ENCODE data around the gene RNF157.
"Not testable (repeated sequence)": the region's sequence is repeated elsewhere in the genome, so short reads cannot be mapped to it uniquely, and the experiment has no call there.

The RNF157 gene

DNA sequence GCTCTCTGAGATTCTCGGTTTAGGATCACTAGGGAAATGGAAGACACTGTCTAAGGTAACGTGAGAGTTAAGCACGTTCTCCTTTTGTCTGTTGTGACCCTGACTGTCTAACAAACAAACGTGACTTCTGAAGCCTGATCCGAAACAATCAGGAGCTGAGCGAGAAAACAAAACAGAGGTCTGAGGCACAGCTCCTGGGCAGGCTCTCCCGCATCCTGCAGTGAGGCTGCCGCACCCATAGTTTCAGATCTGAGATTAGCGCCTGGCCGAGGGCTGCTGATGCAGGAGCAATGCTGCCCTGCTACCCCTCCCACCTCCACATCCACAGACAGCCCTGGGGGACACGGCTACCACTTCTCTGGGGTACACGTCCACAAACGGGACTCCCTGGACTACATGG, 46.7 kb downstream of the RNF157 start:
- no peak for DNase-seq (ENCODE audit: low read depth in 2 of 2, low spot score in 1 of 2)

DNA sequence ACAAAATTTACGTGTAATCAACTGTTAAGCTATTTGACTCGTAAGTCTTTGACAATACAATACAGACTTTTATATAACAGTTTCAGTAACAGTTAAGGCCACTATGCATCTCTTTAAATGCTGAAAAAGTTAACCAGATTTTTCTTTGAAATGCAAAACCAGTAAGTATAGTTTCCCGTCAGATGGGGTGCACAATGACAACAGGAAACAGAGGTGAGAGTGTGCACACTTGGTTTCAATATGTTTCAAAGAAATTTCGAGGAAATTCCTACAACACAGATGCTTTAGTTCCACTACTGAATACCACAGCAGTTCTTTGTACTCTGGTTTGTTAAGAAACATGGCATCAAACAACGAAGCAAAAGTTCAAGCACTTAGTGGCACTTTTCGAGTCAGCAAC, 48.4 kb downstream of the RNF157 start:
- DNase-seq (ENCODE audit: low read depth in 2 of 2, low spot score in 1 of 2): no peak

DNA sequence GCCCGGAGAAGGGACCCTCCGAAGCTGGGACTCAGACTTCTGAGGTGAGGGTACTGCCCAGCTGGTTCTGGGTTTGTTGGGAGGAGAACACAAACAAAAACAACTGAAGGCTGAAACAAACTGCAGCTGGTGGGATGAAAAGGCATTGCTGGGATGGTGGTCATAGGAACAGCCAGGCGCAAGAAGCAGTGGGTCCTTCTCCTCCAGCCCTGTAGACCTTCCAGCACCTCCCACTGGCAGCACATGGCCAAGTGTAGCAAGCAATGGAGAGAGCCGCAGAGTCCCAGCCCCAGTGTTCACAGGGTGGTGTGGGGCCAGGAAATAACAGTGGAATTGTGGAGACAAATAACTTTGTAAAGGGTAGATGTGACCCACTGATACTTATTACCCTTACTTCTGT, 50.6 kb downstream of the RNF157 start:
- DNase-seq (ENCODE audit: low read depth in 2 of 2, low spot score in 1 of 2): no peak

DNA sequence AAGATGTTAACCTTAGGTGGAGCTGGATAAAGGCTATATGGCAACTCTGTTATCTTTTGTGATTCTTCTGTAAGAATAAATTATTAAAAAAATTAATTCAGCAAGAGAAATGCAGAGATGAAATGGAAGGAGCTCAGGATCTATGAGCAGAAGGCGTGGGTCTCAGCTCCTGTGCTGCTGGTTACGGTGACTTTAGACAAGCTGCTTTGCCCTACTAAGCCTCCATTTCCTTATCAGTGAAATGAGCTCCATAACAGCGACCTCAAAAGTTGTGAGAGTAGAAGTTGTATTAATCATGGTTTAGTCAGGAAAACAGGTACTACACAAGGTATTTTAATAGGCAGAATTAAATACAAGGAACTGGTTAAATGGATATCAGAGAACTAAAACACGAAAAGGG, 51.0 kb downstream of the RNF157 start:
- DNase-seq (ENCODE audit: low read depth in 2 of 2, low spot score in 1 of 2): no peak

DNA sequence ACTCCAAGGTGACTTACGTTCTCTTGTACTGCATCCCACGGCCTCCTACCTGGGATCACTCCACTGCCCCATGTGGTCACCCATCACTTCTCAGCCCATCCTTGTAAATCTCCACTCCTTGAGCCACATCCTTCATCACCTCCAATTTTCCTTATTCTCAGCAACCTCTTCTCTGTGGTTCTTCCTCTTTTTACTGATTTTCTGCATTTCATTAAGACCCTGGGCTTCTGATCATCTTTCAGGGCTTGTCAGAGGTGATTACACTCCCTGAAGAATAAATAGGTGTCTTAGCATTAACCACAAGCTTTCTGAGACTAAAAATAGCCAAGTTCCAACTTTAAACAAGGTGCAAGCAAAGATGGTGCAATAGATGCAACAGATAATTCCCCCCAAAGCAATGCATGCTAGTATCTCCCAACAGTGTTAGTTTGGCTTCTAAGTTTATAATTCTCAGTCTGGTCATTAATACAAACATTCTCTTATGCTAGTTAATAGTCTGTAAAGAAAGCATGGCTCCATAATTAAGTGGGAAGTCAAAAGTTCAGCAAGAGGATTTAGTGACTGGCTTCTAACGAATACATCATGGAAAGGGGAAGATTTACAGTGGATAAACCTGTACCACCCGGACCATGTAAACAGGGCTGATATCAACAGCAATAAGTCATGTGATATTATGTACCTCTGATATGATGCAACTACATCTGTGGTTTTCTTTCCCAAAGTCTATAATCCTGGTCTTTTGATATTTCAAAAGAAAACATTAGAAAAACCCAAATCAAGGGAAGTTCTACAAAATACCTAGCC, 51.9 kb downstream of the RNF157 start:
- DNase-seq (ENCODE audit: low read depth in 2 of 2, low spot score in 1 of 2): no peak

DNA sequence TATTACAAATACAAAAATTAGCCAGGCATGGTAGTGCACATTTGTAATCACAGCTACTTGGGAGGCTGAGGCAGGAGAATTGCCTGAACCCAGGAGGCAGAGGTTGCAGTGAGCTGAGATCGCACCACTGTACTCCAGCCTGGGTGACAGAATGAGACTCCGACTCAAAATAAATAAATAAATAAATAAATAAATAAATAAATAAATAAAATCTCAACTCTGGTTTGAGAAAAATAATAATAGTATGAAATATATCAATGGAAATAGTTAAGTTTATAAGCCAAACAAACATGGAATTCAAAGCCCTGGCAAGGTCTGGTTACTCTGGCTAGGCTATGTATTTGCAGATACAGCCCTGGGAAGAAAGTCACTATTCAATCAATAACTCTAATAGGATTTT, 53.5 kb downstream of the RNF157 start:
- DNase-seq (ENCODE audit: low read depth in 2 of 2, low spot score in 1 of 2): not testable (repeated sequence)

DNA sequence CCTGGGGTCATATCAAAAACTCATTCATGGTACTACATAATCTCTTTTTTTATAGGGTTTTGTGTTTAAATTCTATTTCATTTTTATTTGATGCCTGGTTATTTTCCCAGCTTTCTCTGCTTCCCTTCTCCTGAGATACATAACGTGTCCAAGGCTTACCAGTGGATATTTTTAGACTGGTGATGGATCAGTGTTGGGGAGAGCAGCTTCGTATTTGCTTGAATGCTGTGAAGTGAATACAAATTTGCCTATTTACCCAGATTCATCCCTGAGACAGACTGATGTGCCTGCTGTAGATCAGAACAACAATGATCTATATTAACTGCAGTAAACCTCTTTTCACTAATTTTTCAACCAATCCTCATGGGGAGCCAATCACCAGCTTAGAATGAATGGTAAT, 56.0 kb downstream of the RNF157 start:
- DNase-seq (ENCODE audit: low read depth in 2 of 2, low spot score in 1 of 2): no peak

DNA sequence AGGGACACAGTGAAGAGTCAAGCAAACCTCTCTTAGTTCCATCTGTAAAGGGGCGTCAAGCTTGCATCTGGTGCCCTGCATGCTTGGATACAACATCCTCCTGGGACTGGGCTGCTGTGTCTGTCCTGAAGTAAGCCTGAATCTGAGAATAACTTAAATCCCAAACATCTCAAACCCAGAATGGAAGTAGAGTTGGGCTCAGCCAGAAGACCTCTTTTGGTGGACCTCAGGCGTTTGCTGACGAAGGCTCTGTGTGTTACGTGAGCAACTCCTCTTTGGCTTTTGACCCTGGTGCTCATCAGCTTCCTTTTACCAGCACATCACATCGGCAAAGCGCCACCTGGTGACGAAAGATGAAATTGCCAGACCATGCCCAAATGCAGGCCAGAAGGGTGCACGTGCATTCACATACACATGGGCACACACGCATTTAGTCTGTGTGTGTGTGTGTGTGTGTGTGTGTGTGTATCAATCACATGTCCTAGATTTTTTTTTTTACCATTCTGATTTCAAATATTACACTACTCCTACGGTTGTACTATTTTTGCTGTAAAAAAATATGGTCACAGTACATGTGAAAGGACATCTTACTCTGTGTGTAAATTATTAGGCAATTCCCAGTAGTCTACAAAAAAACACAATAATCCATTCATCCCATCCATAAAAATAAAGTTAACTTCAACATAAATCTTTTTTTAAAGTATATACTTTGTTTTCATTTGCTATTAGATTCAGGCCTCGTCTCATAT, 58.1 kb downstream of the RNF157 start:
- DNase-seq (ENCODE audit: low read depth in 2 of 2, low spot score in 1 of 2): peak; percentile 87 to 93

DNA sequence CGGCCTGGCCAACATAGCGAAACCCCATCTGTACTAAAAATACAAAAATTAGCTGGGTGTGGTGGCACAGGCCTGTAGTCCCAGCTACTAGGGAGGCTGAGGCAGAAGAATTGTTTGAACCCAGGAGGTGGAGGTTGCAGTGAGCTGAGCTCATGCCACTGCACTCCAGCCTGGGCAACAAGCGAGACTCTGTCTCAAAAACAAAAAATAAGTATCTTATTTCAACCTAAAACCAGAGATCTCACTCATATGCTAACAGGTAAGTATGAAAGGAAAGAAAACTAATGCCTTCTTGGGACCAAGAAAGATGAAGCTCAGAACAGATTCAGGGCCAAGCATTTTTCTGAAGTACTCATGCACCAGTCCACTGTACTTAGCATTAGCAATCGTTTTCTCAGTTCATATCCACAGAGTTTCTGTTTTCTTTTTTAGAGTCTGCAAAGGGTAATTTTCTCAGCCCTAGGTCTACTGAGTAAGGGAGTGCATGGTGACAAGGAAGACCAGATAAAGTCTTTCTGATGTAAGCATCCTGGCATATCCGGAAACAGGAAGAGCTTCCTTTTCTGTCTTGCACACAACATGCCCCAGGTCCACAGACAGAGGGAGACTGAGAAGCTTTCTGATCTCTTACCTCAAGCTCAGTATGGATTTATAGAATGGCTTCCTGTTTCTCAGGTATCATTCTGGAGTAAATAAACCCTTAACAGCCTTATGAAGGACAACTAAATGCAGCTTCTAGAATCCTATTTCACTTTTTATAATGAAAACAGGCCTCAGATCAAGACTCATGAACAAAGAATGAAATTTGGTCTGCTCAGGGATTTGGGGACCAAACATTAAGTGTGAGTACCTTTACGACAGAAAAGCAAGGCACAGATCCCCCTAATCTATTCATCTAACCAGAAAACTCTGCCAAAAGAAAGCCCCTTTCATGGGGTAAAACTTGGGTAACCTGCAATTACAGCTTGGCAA, 60.5 kb downstream of the RNF157 start:
- no peak for DNase-seq (ENCODE audit: low read depth in 2 of 2, low spot score in 1 of 2)

DNA sequence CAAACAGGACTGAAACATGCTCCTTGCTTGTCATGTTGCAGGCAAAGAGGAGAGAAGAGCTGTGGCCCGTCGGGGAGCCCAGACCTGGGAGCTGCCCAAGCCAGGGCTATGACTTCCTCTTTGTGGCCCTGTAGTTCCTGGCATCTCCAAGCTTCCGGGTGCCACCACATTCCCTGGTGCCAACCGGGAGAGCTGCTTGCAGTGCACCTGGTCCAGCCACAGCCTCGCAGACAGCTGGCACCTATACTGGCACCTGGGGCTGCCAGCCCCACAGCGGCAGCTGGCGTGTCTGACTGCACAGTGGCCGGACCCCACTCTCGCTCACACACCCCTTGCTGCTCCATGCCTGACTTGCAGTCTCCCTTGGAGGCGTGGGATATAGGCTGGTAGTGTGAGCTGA, 62.2 kb downstream of the RNF157 start:
- no peak for DNase-seq (ENCODE audit: low read depth in 2 of 2, low spot score in 1 of 2)

DNA sequence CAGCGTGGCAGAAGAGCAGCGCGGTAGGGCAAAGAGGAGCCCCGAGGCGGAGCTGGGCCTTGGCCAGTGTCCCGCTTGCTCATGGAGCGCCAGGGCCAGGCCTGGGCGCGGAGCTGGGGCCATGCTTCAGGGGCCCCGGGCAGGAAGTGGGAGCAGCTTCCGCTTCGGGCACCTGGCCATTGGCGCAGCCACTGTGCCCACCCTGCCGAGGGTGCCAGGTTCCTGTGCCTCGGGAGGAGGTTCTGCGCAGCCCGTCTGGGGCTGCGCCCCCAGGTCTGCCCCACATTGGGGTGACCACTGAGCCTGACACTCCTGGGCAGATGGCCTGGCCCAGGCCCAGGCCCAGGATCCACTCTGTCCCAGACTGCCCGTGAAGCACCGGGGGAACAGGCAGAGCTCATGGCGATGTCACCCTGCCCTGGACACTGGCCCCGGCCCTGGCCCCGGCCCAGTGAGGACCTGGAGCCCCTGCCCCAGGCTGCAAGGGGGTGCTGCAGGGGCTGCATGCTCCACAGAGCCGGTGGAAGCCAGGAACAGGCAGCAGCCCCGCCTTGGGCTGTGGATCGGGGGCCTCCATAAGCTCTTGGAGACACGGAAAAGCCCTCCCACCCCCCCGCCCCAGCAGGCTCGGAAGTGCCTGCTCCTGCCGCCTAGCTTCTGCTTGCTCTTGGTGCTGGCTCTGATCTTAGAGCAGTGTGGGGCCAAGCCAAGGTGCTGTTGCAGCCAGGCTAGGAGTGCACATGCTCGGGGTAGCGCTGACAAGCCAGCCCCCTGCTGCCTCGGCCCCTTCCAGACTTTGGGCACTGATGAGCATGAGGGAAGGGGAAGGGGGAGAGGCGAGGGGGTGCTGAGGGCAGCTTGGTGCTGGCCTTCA, 63.4 kb downstream of the RNF157 start:
- no peak for DNase-seq (ENCODE audit: low read depth in 2 of 2, low spot score in 1 of 2)

DNA sequence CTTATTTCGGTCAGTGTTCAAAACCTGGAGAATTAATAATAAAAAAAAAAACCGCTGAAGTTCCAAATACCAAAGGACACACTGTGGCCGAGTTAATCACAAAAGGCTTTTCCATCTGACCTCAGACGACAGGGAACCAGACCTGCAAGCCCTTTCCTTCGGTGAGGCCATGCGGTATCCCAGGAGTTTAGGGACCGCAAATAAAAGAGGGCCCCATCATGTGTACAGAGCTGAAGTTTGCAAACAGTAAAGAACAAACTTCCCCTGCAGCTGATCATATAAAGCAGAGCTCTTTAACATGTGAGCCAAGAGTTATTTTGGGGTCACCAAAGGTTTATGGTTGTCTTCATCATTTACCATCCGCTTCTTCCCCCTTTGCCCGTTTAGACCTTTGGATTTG, 66.3 kb downstream of the RNF157 start:
- DNase-seq (ENCODE audit: low read depth in 2 of 2, low spot score in 1 of 2): no peak

DNA sequence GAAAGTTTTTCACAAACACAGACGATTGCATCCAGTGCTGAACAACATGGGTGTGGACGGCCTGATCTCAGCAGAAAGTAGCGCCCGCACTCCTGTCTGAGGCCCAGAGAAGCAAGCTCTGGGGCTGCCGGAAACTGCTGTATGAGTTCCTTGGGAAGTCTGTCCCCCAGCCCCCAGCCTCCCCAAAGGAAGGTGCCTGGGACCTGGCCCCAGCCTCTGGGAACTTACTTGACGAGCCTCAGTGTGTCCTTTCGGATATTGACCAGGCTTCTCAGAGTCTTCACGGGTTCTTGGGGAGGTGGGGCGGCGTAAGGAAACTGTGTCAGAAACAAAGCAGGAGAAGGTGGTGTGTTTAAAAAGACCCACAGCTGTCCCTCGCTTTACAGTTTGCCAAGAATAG, 66.8 kb downstream of the RNF157 start:
- DNase-seq (ENCODE audit: low read depth in 2 of 2, low spot score in 1 of 2): no peak

DNA sequence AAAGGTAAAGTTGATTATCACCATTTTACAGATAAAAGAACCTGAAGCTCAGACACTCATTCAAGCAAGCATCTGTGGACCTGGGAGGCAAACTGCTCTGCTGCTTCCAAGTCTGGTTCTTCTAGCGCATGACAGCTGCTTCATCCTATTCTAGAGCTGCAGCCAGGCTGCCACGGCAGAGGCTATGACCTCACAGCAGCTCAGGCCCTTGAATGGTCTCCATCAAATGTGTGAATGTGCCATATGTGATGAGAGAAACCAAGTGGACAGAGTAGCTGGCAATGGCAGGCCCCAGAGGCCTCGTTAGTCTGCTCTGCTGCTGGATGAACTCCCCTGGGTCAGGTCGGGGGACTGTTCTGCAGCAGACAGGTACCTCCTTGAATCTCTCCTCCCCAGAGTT, 68.6 kb downstream of the RNF157 start:
- DNase-seq (ENCODE audit: low read depth in 2 of 2, low spot score in 1 of 2): no peak

DNA sequence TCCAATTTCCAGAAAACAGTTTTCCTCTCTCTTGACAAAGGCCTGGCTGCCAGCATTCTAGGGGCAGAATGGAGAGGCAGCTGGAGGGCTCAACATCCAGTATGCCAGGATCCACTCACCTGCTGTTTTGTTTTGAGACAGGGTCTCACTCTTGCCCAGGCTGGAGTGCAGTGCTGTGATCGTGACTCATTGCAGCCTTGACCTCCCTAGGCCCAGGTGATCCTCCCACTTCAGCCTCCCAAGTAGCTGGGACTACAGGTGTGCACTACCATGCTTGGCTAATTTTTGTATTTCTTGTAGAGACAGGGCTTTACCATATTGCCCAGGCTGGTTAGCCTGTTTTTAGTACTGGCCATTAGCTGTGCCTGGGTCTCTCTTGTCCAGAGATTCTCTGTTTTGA, 70.2 kb downstream of the RNF157 start:
- no peak for DNase-seq (ENCODE audit: low read depth in 2 of 2, low spot score in 1 of 2)

DNA sequence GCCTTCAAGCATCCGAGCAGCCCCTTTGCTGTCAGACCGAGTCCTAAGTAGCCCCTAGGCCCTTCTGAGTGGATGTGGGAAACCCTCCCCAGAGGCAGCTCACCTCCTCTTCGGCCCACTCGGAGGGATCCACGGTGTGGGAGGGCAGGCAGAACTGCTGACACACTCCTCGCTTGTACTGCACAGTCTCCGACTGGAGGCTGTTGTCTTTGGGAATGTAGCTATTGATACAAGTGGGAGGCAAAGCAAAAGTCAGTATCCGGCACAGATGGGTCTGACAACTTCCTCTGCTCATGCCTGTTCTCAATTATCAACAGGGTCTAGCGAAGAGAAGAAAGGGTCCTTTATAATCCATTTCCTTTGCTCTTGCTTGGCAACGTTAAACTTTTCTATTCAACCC, 73.4 kb downstream of the RNF157 start:
- DNase-seq (ENCODE audit: low read depth in 2 of 2, low spot score in 1 of 2): no peak

DNA sequence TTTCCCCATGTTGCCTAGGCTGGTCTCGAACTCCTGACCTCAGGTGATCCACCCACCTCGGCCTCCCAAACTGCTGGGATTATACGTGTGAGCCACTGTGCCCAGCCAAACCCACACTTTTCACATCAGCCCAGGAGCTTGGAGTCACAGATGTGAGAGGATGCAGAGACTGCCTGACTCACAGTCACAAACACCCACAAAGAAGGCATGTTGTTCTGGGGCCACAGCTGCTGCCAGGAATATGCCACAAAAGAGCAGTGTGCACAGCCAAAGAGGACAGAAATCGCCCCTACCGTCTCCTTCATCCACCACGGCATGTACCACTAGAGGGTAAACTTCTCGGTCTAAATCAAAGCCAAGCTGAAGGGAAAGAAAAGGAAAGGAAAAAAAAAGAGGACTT, 74.1 kb downstream of the RNF157 start:
- no peak for DNase-seq (ENCODE audit: low read depth in 2 of 2, low spot score in 1 of 2)

DNA sequence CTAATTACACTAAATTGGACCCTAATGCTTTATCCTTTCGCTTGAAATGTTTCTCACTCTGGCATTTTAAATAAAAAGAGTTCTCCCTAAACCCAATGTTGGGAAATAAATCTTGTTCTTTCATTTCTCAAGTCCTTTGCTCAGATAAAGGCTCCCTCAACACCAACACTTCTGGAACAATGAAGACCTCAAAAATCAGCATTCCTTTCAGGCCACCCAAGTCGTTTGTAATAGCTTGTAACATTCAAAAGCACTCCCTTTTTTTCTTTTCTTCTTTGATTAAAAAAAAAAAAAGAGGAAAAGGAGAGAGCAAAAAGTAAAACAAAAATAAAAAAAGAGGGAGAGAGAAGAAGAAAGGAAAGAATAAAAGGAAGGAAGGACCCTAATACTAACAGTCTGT, 76.0 kb downstream of the RNF157 start:
- DNase-seq (ENCODE audit: low read depth in 2 of 2, low spot score in 1 of 2): no peak

DNA sequence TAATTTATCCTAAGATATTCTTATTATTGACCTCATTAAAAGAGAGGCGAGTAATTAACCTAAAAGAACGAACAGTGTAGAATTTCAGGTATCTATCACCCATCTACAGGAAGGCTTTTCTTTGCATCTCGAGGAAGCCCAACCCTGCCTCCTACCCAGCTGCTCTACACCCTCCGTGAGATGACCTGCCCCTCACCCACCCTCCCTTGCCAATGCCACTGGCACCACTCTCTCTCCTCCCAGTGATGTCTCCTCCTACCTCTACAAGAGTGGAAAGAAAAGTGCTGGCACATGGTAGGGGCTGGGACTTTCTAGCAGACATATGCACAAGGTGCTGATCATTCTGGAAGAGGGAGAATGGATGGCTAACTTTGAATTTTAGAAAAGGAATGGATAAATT, 76.4 kb downstream of the RNF157 start:
- no peak for DNase-seq (ENCODE audit: low read depth in 2 of 2, low spot score in 1 of 2)

DNA sequence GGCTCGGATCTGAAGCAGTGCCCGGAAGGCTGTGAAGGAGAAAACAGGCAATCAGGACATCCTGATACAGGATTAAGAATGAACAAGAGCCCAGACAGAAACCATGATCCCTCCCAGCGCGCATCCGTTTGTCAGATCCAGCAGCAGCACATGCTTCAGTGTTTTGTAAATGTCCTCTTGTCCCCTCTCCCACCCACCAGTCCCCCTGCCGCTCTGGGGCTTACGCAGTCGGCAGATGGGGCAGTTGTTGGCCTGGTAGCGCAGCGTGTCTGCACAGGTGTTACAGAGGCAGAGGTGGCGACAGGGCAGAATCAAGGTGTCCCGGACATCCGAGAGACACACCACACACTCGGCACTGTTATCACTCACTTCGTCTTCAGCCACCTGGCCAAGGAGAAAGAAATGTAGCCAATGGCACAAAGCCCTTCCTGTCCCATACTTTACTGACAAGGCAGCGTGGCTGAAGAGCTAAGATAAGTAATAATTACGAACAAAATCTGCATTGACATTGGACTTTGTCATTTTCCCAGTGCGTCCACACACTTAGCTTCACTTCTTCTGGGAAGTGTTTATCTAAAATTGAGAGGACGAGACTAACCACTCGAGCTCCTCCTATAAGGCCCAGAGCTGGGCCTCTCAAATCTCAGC, 78.5 kb downstream of the RNF157 start:
- no peak for DNase-seq (ENCODE audit: low read depth in 2 of 2, low spot score in 1 of 2)
